ENCODE results near the gene PPM1H. TPM values are rescaled to one million over a fixed set of nuclear protein-coding genes. Genes with fewer than 3 reads are reported as not detected.

PPM1H gene
- total and polyA plus RNA-seq, 10 of the 15 experiments (the other 5 are each of a cell fraction or from before 2014, with no cell fraction given): 0.11 to 0.83 (median 0.49) TPM

DNA sequence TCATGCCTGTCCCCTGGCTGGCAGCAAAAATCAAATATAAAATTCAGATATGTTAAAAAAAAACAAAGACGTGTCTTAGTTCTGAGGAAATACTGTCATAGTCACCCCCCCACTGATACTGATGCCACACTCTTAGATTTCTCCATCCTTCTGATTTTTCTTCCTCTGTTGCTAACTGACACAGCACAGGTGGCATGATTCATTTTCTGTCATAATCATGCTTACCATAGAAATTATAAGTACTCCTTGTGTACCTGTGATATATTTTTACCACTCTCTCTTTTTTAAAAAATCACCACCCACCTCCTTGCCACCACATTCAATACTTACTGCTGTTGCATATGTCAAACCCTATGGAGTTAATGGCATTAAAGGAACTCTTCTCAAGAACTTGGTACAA, 209.2 kb downstream of the PPM1H start:
- no peaks in the 10 kb centered on the region for H3K36me3 ChIP-seq (ENCODE audit: control insufficient read depth in 2 of 2, insufficient read depth in 2 of 2, low read length in 1 of 2)
- POLR2A ChIA-PET: no interaction called here
- intact Hi-C loops (cut with micrococcal nuclease; ENCODE audit: unreplicated experiment) (no loop called here), in situ Hi-C loops (cut with MboI) (no loop called here)
- no peak overlapping the region for H3K9ac ChIP-seq (ENCODE audit: control insufficient read depth, insufficient read depth, low read length)
- ATAC-seq (no peak), FAIRE-seq (no peak), DNase-seq (ENCODE audit: low read depth, low spot score) (no peak)
- RAD21 ChIA-PET (ENCODE audit: unreplicated experiment): no interaction called here
- H3K27me3 ChIP-seq (replicated peaks in 1 of 2; ENCODE audit: control insufficient read depth in 2 of 2, insufficient read depth in 2 of 2, low read length in 1 of 2): no peaks in the 10 kb centered on the region
- no peak for TF ChIP-seq ASH2L (IDR thresholded peaks at IDR 0.05; ENCODE audit: borderline replicate concordance, low read depth)
- TF ChIP-seq TCF7 (IDR thresholded peaks at IDR 0.05; ENCODE audit: borderline replicate concordance): no peak
- no peak for TF ChIP-seq CBX5 (IDR thresholded peaks at IDR 0.05; ENCODE audit: low read depth)
- TF ChIP-seq CEBPB (IDR thresholded peaks at IDR 0.05; ENCODE audit: borderline replicate concordance in 1 of 2, low read depth in 2 of 2, low read length in 2 of 2): no peak
- TF ChIP-seq RAD21 (IDR thresholded peaks at IDR 0.05; ENCODE audit: insufficient read depth, low read depth, low read length): no peak
- TF ChIP-seq SIX5 (IDR thresholded peaks at IDR 0.05; ENCODE audit: low read depth, low read length, severe bottlenecking): no peak
- TF ChIP-seq ZNF687 (IDR thresholded peaks at IDR 0.05): no peak
- TF ChIP-seq PML (IDR thresholded peaks at IDR 0.05; ENCODE audit: low read length): no peak
- TF ChIP-seq PAX8 (IDR thresholded peaks at IDR 0.05): no peak
- TF ChIP-seq, protein P1, sequence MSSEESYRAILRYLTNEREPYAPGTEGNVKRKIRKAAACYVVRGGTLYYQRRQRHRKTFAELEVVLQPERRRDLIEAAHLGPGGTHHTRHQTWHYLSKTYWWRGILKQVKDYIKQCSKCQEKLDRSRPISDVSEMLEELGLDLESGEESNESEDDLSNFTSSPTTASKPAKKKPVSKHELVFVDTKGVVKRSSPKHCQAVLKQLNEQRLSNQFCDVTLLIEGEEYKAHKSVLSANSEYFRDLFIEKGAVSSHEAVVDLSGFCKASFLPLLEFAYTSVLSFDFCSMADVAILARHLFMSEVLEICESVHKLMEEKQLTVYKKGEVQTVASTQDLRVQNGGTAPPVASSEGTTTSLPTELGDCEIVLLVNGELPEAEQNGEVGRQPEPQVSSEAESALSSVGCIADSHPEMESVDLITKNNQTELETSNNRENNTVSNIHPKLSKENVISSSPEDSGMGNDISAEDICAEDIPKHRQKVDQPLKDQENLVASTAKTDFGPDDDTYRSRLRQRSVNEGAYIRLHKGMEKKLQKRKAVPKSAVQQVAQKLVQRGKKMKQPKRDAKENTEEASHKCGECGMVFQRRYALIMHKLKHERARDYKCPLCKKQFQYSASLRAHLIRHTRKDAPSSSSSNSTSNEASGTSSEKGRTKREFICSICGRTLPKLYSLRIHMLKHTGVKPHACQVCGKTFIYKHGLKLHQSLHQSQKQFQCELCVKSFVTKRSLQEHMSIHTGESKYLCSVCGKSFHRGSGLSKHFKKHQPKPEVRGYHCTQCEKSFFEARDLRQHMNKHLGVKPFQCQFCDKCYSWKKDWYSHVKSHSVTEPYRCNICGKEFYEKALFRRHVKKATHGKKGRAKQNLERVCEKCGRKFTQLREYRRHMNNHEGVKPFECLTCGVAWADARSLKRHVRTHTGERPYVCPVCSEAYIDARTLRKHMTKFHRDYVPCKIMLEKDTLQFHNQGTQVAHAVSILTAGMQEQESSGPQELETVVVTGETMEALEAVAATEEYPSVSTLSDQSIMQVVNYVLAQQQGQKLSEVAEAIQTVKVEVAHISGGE (CRISPR knock-in tag; IDR thresholded peaks at IDR 0.05): no peak
- TF ChIP-seq SREBF2 (IDR thresholded peaks at IDR 0.05; ENCODE audit: low read length): no peak
- no peak for TF ChIP-seq EGR1 (IDR thresholded peaks at IDR 0.05; ENCODE audit: borderline replicate concordance in 1 of 2, low read depth in 2 of 2, low read length in 2 of 2)
- TF ChIP-seq BCL11A (IDR thresholded peaks at IDR 0.05; ENCODE audit: low read depth, low read length): no peak
- no peak for TF ChIP-seq JUND (IDR thresholded peaks at IDR 0.05; ENCODE audit: low read depth, low read length)
- TF ChIP-seq BMI1 (IDR thresholded peaks at IDR 0.05; ENCODE audit: borderline replicate concordance): no peak
- no peak for TF ChIP-seq RUNX3 (IDR thresholded peaks at IDR 0.05; ENCODE audit: low read length)
- no peaks in the 10 kb centered on the region for H3K79me2 ChIP-seq (ENCODE audit: control insufficient read depth, insufficient read depth, low read length)
- no peak overlapping the region for H3K27ac ChIP-seq (ENCODE audit: control insufficient read depth, insufficient read depth)
- no TSS peak for BruUV-seq (replicated peaks)
- SMC1A ChIA-PET (ENCODE audit: uncharacterized antibody, unreplicated experiment): no interaction called here
- no peak overlapping the region for H3K4me3 ChIP-seq
- H2AFZ ChIP-seq (ENCODE audit: control insufficient read depth, low read depth, low read length): no peak overlapping the region
- H4K20me1 ChIP-seq (ENCODE audit: control insufficient read depth, insufficient read depth): no peaks in the 10 kb centered on the region
- CTCF ChIA-PET: no interaction called here
- WGBS (ENCODE audit: insufficient coverage, insufficient replicate concordance, low lambda C conversion rate, missing lambda C conversion rate): 0% methylated on average over 1 of the region's 1 CpG
- H3K9me3 ChIP-seq (replicated peaks; ENCODE audit: control insufficient read depth, insufficient read depth, low read length): no peaks in the 10 kb centered on the region
- no peak overlapping the region for H3K4me2 ChIP-seq (ENCODE audit: control insufficient read depth, insufficient read depth)
- no peaks in the 10 kb centered on the region for H3K4me1 ChIP-seq (ENCODE audit: control insufficient read depth, insufficient read depth, low read length)

All from GM12878 (cell line).